Chondrocyte (in vitro differentiated cells): ENCODE data around the gene OSBPL1A. TPM values are rescaled to one million over a fixed set of nuclear protein-coding genes. Genes with fewer than 3 reads are reported as not detected.

Experiments used
- microRNA-seq: library from miRNA; unstranded; fragments of <30 nt; microRNA quantifications from one replicate; pipeline ENCODE4 v1.2.0, GENCODE V29; 2020; ENCODE audit warnings: borderline number of aligned reads
- total RNA-seq: library from RNA; stranded (reverse); gene quantifications from 3 replicates; pipeline ENCODE4 v1.2.1, GENCODE V29; 2021

Gene OSBPL1A
- total RNA-seq, 1 donor from 2014 or later = 33.3 TPM

Small RNAs within 50 kb of the gene (microRNA-seq; reads per million reads assigned to microRNA genes)
- 8.9 reads per million, percentile 20 among the genes with 10 or more reads in this experiment for gene MIR320C2

Other genes starting within 250 kb of the OSBPL1A start
- gene IMPACT, start 28.8 kb upstream of the OSBPL1A start, total RNA-seq = 50.4 to 60.6 TPM (median 53.4 TPM) in 3 replicates
- gene HRH4, start 62.8 kb upstream of the OSBPL1A start, total RNA-seq = not detected in 3 replicates